H1 (cell line): ENCODE results near the gene FARP2.

Source experiments
- CBX8 ChIP-seq: fragments of 300-800, 300-1000 bp; sonication (generic); IDR thresholded peaks from 2 replicates; pipeline ENCODE4 v1.7.1; 2016; ENCODE audit warnings: low read depth, low read length, borderline replicate concordance
- CHD7 ChIP-seq: fragments of 300-600 bp; sonication (generic); IDR thresholded peaks from 2 replicates; pipeline ENCODE4 v1.7.1; 2012; ENCODE audit warnings: low read length, moderate library complexity, mild to moderate bottlenecking, inconsistent platforms; ENCODE audit not compliant: insufficient replicate concordance
- CREB1 ChIP-seq: IDR thresholded peaks from 2 replicates; pipeline ENCODE4 v1.6.1; 2012; ENCODE audit warnings: inconsistent platforms
- CTCF ChIP-seq, 3 experiments: IDR thresholded peaks; 1 replicate in 2 of 3; 2 replicates in 1 of 3; pipeline versions ENCODE4 v1.5.1 to v1.6.1; 2011; ENCODE audit warnings: low read length in 3 of 3, mild to moderate bottlenecking in 3 of 3, inconsistent platforms in 2 of 3, low read depth in 1 of 3, moderate library complexity in 1 of 3; ENCODE audit not compliant: insufficient read depth in 1 of 3; ENCODE audit errors: control extremely low read depth in 1 of 3
- POLR2AphosphoS5 ChIP-seq: IDR thresholded peaks from 2 replicates; pipeline ENCODE4 v1.6.1; 2011; ENCODE audit warnings: low read depth, low read length
- SUZ12 ChIP-seq: fragments of 200-600 bp; sonication (generic); IDR thresholded peaks from 2 replicates; pipeline ENCODE4 v1.6.1; 2012; ENCODE audit warnings: mild to moderate bottlenecking, inconsistent platforms, low read length, moderate library complexity, mixed read lengths
- TCF12 ChIP-seq: IDR thresholded peaks from 2 replicates; pipeline ENCODE4 v1.6.1; 2011; ENCODE audit warnings: low read depth, mild to moderate bottlenecking, low read length
- ZNF274 ChIP-seq: IDR thresholded peaks from 2 replicates; pipeline ENCODE4 v1.7.0; 2012; ENCODE audit warnings: low read length, borderline replicate concordance; ENCODE audit errors: extremely low read depth

DNA sequence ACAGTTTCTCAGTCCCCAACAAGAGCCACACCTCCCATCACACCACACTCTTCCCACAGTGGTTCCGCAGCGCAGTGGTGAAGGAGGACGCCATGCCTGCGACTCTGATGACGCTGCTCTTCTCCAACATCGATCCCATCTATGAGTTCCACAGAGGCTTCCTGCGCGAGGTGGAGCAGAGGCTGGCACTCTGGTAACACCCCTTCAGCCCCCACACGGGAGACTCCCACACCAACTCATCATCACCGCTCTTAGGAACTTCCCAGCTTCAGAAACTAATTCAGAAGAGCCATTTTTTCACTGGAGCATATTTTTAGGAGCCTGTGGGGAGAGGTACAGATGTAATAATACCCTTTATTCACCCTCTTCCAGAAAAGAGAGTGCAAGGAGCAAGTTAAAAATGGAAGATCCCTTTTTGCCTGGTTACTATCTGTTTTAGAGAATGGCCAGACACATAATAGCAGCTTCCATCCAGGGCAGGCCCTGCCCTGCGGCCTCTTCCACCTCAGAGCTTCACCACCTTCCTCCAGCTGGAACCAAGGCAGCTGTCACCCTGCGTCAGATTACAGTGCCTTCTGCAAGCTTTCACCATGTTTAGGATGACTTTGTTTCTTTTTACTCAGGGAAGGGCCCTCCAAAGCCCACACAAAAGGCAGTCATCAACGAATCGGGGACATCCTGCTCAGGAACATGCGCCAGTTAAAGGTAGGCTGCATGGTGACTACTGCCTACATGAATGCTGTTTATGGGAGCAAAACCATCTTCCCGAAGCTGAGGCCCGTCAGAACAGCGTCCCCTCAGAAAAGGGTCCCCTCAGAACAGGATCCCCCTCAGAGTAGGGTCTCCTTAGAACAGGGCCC lies 107.4 kb downstream of the FARP2 start:
- TF ChIP-seq TCF12 (no peak), ZNF274 (no peak), CHD7 (no peak), CTCF (IDR thresholded peaks at IDR 0.05; ENCODE audit: control extremely low read depth in 1 of 3, insufficient read depth in 1 of 3, low read depth in 1 of 3, low read length in 3 of 3) (no peak), SUZ12 (no peak), POLR2AphosphoS5 (no peak), CBX8 (no peak), CREB1 (no peak)
